T-helper 2 cell treated with Interferon-gamma antibody and Interleukin-4, amounts not matched to agents 5 μg/mL and 100 μg/mL, for 36 hours (primary cell): ENCODE measurements around the gene FGGY.
"Not testable (repeated sequence)": the region's sequence is repeated elsewhere in the genome, so short reads cannot be mapped to it uniquely, and the experiment has no call there.

Source experiments
- DNase-seq: peaks from one replicate; pipeline ENCODE4 v3.0.0; 2021; ENCODE audit warnings: low spot score
- H3K27ac Mint-ChIP-seq: one replicate; pipeline ENCODE4 v1.8.0; 2021; ENCODE audit warnings: mild to moderate bottlenecking, mixed read lengths
- H3K27me3 Mint-ChIP-seq: one replicate; pipeline ENCODE4 v1.8.0; 2021; ENCODE audit warnings: low read depth, mixed read lengths
- H3K36me3 Mint-ChIP-seq: one replicate; pipeline ENCODE4 v1.8.0; 2021; ENCODE audit warnings: low read depth, mixed read lengths
- H3K4me1 Mint-ChIP-seq: one replicate; pipeline ENCODE4 v1.8.0; 2021; ENCODE audit warnings: low read depth, mixed read lengths
- H3K4me3 Mint-ChIP-seq: one replicate; pipeline ENCODE4 v1.8.0; 2022; ENCODE audit warnings: mild to moderate bottlenecking, moderate library complexity, mixed read lengths
- H3K9me3 Mint-ChIP-seq: one replicate; pipeline ENCODE4 v1.8.0; 2021; ENCODE audit warnings: mixed read lengths

The FGGY gene

GRCh38 chr1:59553371-59553770 lies 256.5 kb downstream of the FGGY start:
- no peaks in the 10 kb centered on the region for H3K4me1 Mint-ChIP-seq
- H3K36me3 Mint-ChIP-seq, result peaks cover 3% of the 10 kb centered on the region

GRCh38 chr1:59554011-59554663 lies 257.2 kb downstream of the FGGY start:
- Mint-ChIP-seq H3K27ac (no peak overlapping the region), H3K9me3 (peaks cover 22% of the 10 kb centered on the region), H3K4me3 (no peak overlapping the region), H3K36me3 (peaks cover 6% of the 10 kb centered on the region), H3K27me3 (no peaks in the 10 kb centered on the region), H3K4me1 (no peaks in the 10 kb centered on the region)
- DNase-seq, result no peak

More at GRCh38 chr1:59553371-59553770, 256.5 kb downstream of the FGGY start:
- Mint-ChIP-seq H3K4me3 (no peak overlapping the region), H3K9me3 (peaks cover 15% of the 10 kb centered on the region), H3K27me3 (no peaks in the 10 kb centered on the region), H3K27ac (no peak overlapping the region)
- no peak for DNase-seq

GRCh38 chr1:59554752-59555151 lies 257.9 kb downstream of the FGGY start:
- H3K4me1 Mint-ChIP-seq, result no peaks in the 10 kb centered on the region
- H3K27ac Mint-ChIP-seq, result no peak overlapping the region
- no peak for DNase-seq
- no peaks in the 10 kb centered on the region for H3K27me3 Mint-ChIP-seq
- no peak overlapping the region for H3K4me3 Mint-ChIP-seq
- H3K9me3 Mint-ChIP-seq, result peaks cover 26% of the 10 kb centered on the region
- peaks cover 6% of the 10 kb centered on the region for H3K36me3 Mint-ChIP-seq

GRCh38 chr1:59556398-59556797 lies 259.5 kb downstream of the FGGY start:
- DNase-seq, result no peak
- Mint-ChIP-seq H3K36me3 (peaks cover 6% of the 10 kb centered on the region), H3K27ac (no peak overlapping the region)

GRCh38 chr1:59556802-59557548 lies 260.1 kb downstream of the FGGY start:
- Mint-ChIP-seq H3K27me3 (no peaks in the 10 kb centered on the region), H3K4me1 (peaks cover 9% of the 10 kb centered on the region), H3K4me3 (no peak overlapping the region), H3K27ac (no peak overlapping the region), H3K9me3 (peaks cover 26% of the 10 kb centered on the region), H3K36me3 (peaks cover 6% of the 10 kb centered on the region)
- DNase-seq, result no peak

More at GRCh38 chr1:59556398-59556797, 259.5 kb downstream of the FGGY start:
- Mint-ChIP-seq H3K4me1 (peaks cover 9% of the 10 kb centered on the region), H3K4me3 (no peak overlapping the region), H3K27me3 (no peaks in the 10 kb centered on the region), H3K9me3 (peaks cover 26% of the 10 kb centered on the region)

GRCh38 chr1:59557549-59557885 lies 260.6 kb downstream of the FGGY start:
- Mint-ChIP-seq H3K36me3 (peaks cover 6% of the 10 kb centered on the region), H3K27ac (no peak overlapping the region)

GRCh38 chr1:59558580-59558979 lies 261.7 kb downstream of the FGGY start:
- H3K4me3 Mint-ChIP-seq, H3K27me3 Mint-ChIP-seq, H3K27ac Mint-ChIP-seq, H3K36me3 Mint-ChIP-seq, DNase-seq, H3K4me1 Mint-ChIP-seq: not testable (repeated sequence)
- H3K9me3 Mint-ChIP-seq, result peaks cover 26% of the 10 kb centered on the region

More at GRCh38 chr1:59557549-59557885, 260.6 kb downstream of the FGGY start:
- Mint-ChIP-seq H3K4me3 (no peak overlapping the region), H3K9me3 (peaks cover 26% of the 10 kb centered on the region), H3K4me1 (peaks cover 9% of the 10 kb centered on the region), H3K27me3 (no peaks in the 10 kb centered on the region)
- DNase-seq, result no peak

- no peak for DNase-seq
- Mint-ChIP-seq H3K27me3 (no peaks in the 10 kb centered on the region), H3K4me3 (no peak overlapping the region), H3K36me3 (peaks cover 6% of the 10 kb centered on the region), H3K9me3 (peaks cover 26% of the 10 kb centered on the region), H3K27ac (no peak overlapping the region), H3K4me1 (peaks cover 10% of the 10 kb centered on the region)
These were observed 264.0 kb downstream of the FGGY start for GRCh38 chr1:59560807-59561450.

- peaks cover 6% of the 10 kb centered on the region for H3K36me3 Mint-ChIP-seq
- no peak overlapping the region for H3K27ac Mint-ChIP-seq
- no peak overlapping the region for H3K4me3 Mint-ChIP-seq
- no peak for DNase-seq
- no peaks in the 10 kb centered on the region for H3K27me3 Mint-ChIP-seq
- peaks cover 18% of the 10 kb centered on the region for H3K4me1 Mint-ChIP-seq
- peaks cover 26% of the 10 kb centered on the region for H3K9me3 Mint-ChIP-seq
These were observed 264.9 kb downstream of the FGGY start for GRCh38 chr1:59561796-59562195.

GRCh38 chr1:59564192-59564891 lies 267.4 kb downstream of the FGGY start:
- no peak for DNase-seq
- Mint-ChIP-seq H3K9me3 (peaks cover 2% of the 10 kb centered on the region), H3K4me1 (peaks cover 18% of the 10 kb centered on the region), H3K27ac (no peak overlapping the region), H3K4me3 (no peak overlapping the region), H3K36me3 (no peaks in the 10 kb centered on the region), H3K27me3 (peaks cover 4% of the 10 kb centered on the region)

GRCh38 chr1:59565611-59566410 lies 268.9 kb downstream of the FGGY start:
- H3K36me3 Mint-ChIP-seq, result no peaks in the 10 kb centered on the region
- DNase-seq, result no peak
- H3K4me3 Mint-ChIP-seq, result no peak overlapping the region
- peaks cover 22% of the 10 kb centered on the region for H3K4me1 Mint-ChIP-seq
- no peak overlapping the region for H3K27ac Mint-ChIP-seq
- H3K9me3 Mint-ChIP-seq, result no peaks in the 10 kb centered on the region
- peaks cover 6% of the 10 kb centered on the region for H3K27me3 Mint-ChIP-seq

GRCh38 chr1:59568158-59568935 lies 271.5 kb downstream of the FGGY start:
- Mint-ChIP-seq H3K9me3 (no peaks in the 10 kb centered on the region), H3K27me3 (peaks cover 10% of the 10 kb centered on the region), H3K36me3 (no peaks in the 10 kb centered on the region), H3K4me3 (no peak overlapping the region), H3K27ac (no peak overlapping the region), H3K4me1 (peaks cover 41% of the 10 kb centered on the region)
- DNase-seq, result no peak

- H3K4me3 Mint-ChIP-seq, result no peak overlapping the region
- H3K36me3 Mint-ChIP-seq, result peaks cover 4% of the 10 kb centered on the region
- H3K27ac Mint-ChIP-seq, result no peak overlapping the region
- no peak for DNase-seq
- peaks cover 41% of the 10 kb centered on the region for H3K4me1 Mint-ChIP-seq
- peaks cover 6% of the 10 kb centered on the region for H3K9me3 Mint-ChIP-seq
- peaks cover 11% of the 10 kb centered on the region for H3K27me3 Mint-ChIP-seq
These were observed 272.3 kb downstream of the FGGY start for GRCh38 chr1:59569198-59569597.
